ENCODE results near the gene LSM2.
"Not testable (repeated sequence)": the region's sequence is repeated elsewhere in the genome, so short reads cannot be mapped to it uniquely, and the experiment has no call there.

Gene LSM2

DNA sequence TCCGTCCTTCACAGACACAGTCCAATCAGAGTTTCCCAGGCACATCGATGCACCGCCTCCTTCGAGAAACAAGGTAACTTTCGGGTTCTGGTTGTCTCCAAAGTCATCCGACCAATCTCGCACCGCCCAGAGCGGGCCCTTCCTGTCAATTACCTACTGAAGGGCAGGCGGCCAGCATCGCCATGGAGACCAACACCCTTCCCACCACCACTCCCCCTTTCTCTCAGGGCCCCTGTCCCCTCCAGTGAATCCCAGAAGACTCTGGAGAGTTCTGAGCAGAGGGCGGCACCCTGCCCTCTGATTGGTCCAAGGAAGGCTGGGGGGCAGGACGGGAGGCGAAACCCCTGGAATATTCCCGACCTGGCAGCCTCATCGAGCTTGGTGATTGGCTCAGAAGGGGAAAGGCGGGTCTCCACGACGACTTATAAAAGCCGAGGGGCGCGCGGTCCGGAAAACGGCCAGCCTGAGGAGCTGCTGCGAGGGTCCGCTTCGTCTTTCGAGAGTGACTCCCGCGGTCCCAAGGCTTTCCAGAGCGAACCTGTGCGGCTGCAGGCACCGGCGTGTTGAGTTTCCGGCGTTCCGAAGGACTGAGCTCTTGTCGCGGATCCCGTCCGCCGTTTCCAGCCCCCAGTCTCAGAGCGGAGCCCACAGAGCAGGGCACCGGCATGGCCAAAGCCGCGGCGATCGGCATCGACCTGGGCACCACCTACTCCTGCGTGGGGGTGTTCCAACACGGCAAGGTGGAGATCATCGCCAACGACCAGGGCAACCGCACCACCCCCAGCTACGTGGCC is 20.7 kb upstream of the LSM2 start, which contains the start of gene HSPA1B:
HSPA1B (plus strand) TSS at position 453 of the 794 bp plus-strand sequence; CDS start at position 666, 213 bp downstream.
- peak; percentile 97 for DNase-seq

DNA sequence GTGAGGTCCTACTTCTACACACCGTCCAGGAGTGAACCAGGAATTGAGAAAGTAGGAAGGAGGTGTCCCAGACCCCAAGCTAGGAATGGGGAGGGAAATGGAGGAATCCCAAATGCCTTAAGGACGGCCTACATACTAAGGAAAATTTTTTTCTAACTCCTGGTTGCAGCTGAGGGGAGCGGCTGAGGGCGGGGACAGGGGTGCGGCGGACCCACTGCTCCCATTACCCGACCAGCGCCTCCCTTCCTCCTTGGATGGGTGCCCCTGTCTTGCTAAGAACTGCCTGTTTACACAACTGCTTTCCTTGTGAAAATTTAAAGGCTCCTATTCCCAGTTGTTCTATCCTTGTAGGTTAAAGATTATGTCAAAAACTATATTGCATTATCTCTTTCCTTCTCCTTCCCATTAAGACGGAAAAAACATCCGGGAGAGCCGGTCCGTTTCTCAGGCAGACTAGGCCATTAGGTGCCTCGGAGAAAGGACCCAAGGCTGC is 20.1 kb upstream of the LSM2 start:
- DNase-seq, result no peak

DNA sequence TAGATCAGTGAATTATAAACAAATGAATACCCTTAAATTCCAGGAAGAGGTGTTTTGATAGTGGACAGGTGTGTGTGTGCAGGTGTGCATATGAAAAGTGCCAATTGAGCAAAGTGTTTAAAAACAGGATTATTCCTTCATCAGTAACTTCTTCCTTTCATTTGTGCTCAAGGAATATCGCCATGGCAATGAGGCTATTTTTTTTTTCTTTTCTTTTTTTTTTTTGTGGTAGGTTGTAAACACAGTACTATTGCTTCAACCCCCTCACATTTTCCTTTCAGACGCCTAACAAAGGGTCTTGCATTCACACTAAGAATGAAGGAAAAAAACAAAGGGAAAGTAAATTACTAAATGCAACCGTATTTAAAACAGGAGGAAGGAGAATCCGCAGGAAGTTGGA is 18.8 kb upstream of the LSM2 start:
- no peak for DNase-seq

GRCh38 chr6:31823592-31824196 is 16.9 kb upstream of the LSM2 start:
- DNase-seq, result not testable (repeated sequence)

DNA sequence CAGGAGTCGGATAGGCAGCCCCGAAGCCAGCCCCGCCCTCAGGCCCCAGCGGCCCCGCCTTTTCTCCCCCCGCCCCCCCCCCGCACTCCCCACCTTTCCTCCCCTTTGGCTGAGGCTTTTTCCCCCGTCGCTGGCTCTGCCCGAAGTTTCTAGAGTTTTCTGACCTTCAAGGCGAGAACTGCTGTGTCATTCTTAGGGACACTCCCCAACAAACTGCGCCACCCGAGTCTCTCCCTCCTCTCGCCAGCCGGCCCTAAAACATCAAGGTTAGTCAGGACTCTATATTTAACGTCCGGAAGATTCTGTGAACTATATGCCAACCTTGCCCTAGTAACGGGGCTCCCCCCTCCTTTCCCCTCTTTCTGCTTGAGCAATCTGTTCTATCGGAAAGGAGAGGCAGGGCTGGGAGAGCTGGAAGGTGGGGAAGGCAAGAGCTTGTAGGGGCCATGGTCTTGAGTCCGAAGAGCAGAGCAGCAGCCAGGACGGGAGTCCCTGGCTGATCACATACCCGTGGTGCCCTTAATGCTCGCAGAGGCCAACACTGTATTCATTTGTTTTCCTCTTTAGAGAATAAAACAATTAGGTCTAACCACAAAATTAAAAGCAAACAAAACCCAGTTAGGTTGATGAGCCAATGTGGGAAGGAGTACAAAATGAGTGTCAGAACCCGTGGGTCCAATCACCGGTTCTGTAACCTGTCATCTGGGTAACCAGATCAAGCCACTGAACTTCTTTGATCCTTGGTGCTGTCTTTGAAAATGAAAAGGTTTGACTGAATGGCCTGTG is 15.5 kb upstream of the LSM2 start:
- DNase-seq, result no peak

DNA sequence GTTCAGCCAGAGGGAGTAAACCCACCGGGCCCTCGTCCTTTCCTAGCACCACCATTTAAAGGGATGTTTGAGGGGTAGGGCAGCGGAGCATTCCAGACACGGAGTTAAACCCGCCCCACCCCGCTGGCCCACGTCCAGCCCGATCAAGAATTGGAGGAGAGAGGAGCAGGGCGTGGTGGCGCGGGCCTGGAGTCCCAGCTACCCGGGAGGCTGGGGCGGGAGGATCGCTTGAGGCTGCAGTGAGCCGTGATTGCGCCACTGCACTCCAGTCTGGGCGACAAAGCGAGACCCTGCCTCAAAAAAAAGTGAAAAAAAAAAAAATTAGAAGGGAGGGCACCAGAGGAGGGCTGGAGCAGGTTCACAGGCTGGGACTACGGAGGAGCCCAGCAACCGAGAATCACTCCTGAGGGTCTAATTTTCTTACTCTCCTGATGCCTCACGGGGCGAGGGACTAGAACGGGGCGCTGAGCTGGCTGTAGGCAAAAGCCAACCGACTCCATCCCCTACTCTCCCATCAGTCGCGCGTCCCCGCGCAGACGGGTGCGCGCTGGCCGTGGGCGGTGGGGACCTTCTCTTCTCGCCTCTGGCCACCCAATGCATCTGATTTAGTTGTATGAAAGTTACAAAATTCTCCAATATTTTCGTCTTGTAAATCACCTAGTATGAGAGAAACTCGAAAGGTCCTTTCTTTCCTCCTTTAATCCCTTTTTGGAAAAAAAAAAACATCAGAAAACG is 14.7 kb upstream of the LSM2 start:
- DNase-seq, result peak; percentile 21

GRCh38 chr6:31820399-31820798 is 13.6 kb upstream of the LSM2 start:
- DNase-seq, result not testable (repeated sequence)

DNA sequence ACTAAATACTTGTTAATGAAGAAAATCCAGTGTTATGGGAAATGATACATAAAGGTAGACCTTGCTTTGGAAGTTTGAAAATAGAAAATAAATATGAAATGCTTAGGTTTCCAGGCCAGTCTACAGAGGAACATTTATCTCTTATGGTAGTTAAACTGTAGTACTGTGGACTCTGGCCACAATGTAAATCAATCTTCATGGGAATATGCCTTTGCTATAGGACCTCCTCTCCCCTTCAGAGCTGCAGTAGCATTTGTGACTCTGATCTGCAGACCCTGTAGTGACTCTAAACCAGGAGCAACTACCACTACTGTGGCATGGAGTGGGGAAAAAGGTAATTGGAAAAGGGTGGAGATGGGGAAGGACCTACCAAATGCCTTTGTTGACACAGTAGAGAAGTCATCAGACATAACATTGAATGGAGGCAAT is 13.1 kb upstream of the LSM2 start:
- DNase-seq, result no peak

- not testable (repeated sequence) for DNase-seq
Observed at GRCh38 chr6:31817929-31818511, 11.3 kb upstream of the LSM2 start.

DNA sequence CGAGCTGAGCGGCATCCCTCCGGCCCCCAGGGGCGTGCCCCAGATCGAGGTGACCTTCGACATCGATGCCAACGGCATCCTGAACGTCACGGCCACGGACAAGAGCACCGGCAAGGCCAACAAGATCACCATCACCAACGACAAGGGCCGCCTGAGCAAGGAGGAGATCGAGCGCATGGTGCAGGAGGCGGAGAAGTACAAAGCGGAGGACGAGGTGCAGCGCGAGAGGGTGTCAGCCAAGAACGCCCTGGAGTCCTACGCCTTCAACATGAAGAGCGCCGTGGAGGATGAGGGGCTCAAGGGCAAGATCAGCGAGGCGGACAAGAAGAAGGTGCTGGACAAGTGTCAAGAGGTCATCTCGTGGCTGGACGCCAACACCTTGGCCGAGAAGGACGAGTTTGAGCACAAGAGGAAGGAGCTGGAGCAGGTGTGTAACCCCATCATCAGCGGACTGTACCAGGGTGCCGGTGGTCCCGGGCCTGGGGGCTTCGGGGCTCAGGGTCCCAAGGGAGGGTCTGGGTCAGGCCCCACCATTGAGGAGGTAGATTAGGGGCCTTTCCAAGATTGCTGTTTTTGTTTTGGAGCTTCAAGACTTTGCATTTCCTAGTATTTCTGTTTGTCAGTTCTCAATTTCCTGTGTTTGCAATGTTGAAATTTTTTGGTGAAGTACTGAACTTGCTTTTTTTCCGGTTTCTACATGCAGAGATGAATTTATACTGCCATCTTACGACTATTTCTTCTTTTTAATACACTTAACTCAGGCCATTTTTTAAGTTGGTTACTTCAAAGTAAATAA is 10.6 kb upstream of the LSM2 start:
- DNase-seq, result not testable (repeated sequence)

GRCh38 chr6:31815025-31815838 is 8.5 kb upstream of the LSM2 start, which contains the start of the genes HSPA1A and HSPA1L:
TSS of gene HSPA1A (plus strand) at chr6:31815543. CDS start at chr6:31815757, 214 bp downstream.
TSS of gene HSPA1L (minus strand) at chr6:31815283. CDS start at chr6:31811972, 3,311 bp downstream.
- peak; percentile 92 for DNase-seq

DNA sequence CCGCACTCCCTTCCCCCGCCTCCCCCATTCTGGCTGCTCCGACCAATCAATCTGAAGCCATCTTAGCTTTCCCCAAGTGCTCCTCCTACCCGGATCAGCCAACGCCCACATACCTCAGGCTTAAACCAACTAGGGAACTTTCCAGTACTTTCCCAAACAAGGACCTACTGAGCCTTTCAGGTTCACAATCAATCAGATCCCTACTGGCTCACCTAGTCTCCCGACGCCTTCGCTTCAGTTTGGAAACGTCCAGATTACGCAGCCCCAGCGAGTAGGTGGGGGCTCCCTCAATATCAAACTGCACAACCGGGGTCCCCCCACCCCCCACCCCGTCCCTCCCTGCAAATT is 7.9 kb upstream of the LSM2 start:
- peak; percentile 89 for DNase-seq

DNA sequence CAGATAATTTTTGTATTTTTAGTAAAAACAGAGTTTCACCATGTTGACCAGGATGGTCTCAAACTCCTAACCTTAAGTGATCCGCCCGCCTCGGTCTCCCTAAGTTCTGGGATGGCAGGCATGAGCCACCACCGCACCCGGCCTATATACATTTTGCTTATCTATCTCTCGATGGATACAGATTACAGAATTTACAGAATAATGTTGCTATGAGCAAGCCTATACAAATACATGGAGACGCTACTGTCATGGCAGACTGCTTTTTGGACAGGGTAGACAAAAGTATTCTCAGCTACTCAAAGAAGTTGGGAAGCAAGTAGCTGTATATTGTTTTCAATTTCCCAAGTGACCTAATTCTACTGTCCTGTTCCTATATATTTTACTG is 6.7 kb upstream of the LSM2 start:
- no peak for DNase-seq

DNA sequence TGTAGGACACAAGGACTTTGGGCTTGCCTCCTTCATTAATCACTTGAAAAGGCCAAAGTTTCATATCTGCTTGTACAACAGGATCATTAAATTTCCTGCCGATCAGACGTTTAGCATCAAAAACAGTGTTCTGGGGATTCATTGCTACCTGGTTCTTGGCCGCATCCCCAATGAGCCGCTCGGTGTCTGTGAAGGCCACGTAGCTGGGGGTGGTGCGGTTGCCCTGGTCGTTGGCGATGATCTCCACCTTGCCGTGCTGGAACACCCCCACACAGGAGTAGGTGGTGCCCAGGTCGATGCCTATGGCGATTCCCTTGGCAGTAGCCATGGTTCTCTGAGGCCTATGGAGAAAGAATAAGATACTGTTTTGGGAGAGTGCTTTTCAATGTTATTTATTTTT is 4.9 kb upstream of the LSM2 start:
- DNase-seq, result no peak

GRCh38 chr6:31808599-31808998 is 1.8 kb upstream of the LSM2 start:
- DNase-seq, result not testable (repeated sequence)

DNA sequence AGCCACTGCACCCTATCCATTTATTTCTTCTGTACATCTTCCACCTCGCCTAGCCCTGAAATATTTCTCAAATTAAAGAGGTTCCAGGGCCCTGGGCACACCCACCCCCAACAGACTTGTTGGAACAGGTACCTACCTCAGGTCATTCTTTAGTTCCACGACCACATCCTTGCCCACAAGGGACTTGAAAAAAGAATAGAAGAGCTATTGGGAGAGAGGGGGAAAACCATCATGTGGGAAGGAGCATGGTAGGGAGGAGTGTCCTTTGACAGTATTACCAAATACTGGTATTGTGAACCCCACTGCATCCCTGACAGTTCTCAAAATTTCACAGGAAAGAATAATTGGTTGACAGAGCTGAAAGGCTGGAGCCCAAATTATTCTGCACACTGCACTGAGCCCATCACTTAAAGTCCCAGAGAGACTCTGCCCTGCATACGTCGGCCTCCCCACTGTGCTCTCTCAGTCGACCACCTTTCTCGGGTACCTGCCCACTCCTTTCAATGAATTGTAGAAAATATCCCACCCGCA is 762 bp downstream of the LSM2 start:
- DNase-seq, result no peak

GRCh38 chr6:31801031-31801927 is 5.5 kb downstream of the LSM2 start:
- DNase-seq, result not testable (repeated sequence)

DNA sequence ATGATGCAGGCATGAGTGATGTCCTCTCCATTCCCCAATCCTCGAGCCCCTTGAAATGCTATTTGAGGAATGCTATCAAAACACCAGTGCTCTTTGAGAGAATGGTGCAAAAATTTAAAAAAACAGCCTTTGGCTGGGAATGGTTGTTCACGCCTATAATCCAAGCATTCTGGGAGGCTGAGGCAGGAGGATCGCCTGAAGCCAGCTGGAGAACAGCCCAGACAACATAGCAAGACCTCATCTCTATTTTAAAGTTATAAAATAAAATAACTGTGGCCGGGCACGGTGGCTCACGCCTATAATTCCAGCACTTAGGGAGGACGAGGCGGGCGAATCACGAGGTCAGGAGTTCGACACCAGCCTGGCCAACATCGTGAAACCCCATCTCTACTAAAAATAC is 7.0 kb downstream of the LSM2 start:
- no peak for DNase-seq

- DNase-seq, result no peak
Observed at GRCh38 chr6:31797588-31797987, 9.2 kb downstream of the LSM2 start.

All from NCI-H774 (cell line).